Measurements from ENCODE around the gene SPEG.

Gene SPEG

DNA sequence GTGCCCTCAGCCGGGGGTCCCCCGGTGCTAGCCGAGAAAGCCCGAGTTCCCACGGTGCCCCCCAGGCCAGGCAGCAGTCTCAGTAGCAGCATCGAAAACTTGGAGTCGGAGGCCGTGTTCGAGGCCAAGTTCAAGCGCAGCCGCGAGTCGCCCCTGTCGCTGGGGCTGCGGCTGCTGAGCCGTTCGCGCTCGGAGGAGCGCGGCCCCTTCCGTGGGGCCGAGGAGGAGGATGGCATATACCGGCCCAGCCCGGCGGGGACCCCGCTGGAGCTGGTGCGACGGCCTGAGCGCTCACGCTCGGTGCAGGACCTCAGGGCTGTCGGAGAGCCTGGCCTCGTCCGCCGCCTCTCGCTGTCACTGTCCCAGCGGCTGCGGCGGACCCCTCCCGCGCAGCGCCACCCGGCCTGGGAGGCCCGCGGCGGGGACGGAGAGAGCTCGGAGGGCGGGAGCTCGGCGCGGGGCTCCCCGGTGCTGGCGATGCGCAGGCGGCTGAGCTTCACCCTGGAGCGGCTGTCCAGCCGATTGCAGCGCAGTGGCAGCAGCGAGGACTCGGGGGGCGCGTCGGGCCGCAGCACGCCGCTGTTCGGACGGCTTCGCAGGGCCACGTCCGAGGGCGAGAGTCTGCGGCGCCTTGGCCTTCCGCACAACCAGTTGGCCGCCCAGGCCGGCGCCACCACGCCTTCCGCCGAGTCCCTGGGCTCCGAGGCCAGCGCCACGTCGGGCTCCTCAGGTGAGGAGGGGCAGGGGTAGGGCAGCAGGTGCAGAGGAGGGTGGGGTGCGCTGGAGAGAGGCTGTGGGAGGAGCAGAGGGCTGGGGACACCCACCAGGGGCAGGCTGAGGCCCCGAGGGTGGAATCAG, 49.9 kb downstream of the SPEG start:
- no peak overlapping the region for H3K27ac ChIP-seq
- TF ChIP-seq ZFX (IDR thresholded peaks at IDR 0.05) = no peak
- TF ChIP-seq, protein P1, sequence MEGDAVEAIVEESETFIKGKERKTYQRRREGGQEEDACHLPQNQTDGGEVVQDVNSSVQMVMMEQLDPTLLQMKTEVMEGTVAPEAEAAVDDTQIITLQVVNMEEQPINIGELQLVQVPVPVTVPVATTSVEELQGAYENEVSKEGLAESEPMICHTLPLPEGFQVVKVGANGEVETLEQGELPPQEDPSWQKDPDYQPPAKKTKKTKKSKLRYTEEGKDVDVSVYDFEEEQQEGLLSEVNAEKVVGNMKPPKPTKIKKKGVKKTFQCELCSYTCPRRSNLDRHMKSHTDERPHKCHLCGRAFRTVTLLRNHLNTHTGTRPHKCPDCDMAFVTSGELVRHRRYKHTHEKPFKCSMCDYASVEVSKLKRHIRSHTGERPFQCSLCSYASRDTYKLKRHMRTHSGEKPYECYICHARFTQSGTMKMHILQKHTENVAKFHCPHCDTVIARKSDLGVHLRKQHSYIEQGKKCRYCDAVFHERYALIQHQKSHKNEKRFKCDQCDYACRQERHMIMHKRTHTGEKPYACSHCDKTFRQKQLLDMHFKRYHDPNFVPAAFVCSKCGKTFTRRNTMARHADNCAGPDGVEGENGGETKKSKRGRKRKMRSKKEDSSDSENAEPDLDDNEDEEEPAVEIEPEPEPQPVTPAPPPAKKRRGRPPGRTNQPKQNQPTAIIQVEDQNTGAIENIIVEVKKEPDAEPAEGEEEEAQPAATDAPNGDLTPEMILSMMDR (conservative IDR thresholded peaks at IDR 0.05) = no peak

DNA sequence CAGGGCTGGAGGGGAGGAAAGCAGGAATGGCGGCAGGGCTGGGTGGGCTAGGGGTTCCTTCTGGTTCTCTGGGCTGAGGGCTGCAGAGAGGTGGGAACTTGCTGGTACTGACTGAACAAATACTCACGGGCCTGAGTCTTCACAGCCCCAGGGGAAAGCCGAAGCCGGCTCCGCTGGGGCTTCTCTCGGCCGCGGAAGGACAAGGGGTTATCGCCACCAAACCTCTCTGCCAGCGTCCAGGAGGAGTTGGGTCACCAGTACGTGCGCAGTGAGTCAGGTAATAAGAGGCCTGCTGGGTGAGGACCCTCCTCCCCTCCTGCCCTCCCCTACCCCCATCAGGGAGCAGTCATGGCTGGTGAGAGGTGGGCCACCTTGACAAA, 50.5 kb downstream of the SPEG start:
- TF ChIP-seq ZFX (IDR thresholded peaks at IDR 0.05) = no peak
- TF ChIP-seq, protein P1 (conservative IDR thresholded peaks at IDR 0.05) = no peak
- no peak overlapping the region for H3K27ac ChIP-seq

DNA sequence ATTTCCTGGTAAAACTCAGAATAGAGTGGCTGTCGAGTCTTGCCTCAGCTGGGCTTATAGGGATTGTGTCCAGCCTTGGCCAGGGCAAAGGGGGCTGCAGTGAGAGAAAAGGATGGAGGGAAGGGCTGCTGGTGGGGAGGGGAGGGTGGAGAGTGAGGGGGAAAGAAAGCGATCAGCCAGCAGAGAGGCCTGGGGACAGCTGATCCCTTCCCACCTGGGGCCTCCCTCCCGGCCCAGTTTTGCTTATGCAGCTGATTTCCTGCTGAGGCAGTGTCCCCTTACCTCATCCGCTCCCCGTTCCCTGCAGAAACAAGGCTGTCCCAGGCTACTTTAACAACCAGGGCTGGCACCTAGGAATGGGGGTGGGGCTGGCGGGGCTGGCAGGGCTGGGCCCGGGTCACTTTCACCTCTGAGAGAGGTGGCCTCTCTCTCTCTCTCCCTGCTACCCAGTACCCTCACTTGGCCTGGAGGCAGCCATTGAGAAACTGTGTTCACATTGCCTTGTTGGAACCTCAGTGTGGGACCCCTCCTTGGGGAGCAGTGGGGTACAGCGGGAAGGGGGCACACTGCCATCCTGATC, 51.8 kb downstream of the SPEG start:
- no peak overlapping the region for H3K27ac ChIP-seq
- TF ChIP-seq, protein P1 (conservative IDR thresholded peaks at IDR 0.05) = no peak
- TF ChIP-seq ZFX (IDR thresholded peaks at IDR 0.05) = no peak

DNA sequence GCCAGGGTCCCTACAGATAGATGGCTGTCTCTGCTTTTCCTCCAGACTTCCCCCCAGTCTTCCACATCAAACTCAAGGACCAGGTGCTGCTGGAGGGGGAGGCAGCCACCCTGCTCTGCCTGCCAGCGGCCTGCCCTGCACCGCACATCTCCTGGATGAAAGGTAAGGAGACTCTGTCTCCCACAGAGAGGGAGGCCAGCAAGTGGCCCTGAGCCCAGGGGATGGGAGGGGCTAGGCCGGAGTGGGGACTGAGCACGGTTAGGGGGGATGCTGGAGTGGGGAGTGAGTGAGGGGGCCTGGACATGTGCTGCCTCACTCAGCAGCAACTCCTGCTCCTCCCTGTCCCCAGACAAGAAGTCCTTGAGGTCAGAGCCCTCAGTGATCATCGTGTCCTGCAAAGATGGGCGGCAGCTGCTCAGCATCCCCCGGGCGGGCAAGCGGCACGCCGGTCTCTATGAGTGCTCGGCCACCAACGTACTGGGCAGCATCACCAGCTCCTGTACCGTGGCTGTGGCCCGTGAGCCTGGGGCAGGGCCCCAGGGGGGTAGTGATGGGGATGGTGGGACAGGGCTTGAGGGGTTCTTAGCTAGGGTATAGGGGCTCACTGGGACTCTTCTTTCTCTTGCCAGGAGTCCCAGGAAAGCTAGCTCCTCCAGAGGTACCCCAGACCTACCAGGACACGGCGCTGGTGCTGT, 53.7 kb downstream of the SPEG start:
- no peak overlapping the region for H3K27ac ChIP-seq
- no peak for TF ChIP-seq ZFX (IDR thresholded peaks at IDR 0.05)
- TF ChIP-seq, protein P1 (conservative IDR thresholded peaks at IDR 0.05) = no peak

DNA sequence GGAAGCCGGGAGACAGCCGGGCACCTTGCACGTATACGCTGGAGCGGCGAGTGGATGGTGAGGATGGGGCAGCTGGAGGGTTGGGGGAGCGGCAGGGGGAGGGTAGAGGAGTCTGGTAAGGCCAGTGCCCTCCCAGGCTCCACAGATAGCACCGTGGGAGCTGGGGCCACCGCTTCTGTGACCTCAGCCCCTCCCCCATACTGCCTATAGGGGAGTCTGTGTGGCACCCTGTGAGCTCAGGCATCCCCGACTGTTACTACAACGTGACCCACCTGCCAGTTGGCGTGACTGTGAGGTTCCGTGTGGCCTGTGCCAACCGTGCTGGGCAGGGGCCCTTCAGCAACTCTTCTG, 54.2 kb downstream of the SPEG start:
- no peak for TF ChIP-seq ZFX (IDR thresholded peaks at IDR 0.05)
- TF ChIP-seq, protein P1 (conservative IDR thresholded peaks at IDR 0.05) = no peak
- no peak overlapping the region for H3K27ac ChIP-seq

DNA sequence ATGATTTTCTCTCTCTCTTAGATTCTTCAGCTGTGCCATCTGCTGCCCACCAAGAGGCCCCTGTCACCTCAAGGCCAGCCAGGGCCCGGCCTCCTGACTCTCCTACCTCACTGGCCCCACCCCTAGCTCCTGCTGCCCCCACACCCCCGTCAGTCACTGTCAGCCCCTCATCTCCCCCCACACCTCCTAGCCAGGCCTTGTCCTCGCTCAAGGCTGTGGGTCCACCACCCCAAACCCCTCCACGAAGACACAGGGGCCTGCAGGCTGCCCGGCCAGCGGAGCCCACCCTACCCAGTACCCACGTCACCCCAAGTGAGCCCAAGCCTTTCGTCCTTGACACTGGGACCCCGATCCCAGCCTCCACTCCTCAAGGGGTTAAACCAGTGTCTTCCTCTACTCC, 54.7 kb downstream of the SPEG start:
- no peak overlapping the region for H3K27ac ChIP-seq
- TF ChIP-seq ZFX (IDR thresholded peaks at IDR 0.05) = no peak
- TF ChIP-seq, protein P1 (conservative IDR thresholded peaks at IDR 0.05) = no peak

DNA sequence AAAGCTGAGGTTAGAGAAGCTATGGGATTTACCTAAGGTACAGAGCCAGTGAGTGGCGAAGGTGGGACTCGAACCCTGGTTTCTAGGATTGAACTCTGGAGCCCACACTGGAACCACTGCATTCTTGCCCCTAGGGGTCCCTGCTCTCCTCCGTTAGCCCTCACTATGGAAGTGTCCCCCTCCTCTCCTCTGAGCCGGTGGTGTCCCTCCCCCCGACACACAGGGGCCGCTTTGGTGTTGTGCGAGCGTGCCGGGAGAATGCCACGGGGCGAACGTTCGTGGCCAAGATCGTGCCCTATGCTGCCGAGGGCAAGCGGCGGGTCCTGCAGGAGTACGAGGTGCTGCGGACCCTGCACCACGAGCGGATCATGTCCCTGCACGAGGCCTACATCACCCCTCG, 55.5 kb downstream of the SPEG start:
- H3K27ac ChIP-seq = no peak overlapping the region
- no peak for TF ChIP-seq ZFX (IDR thresholded peaks at IDR 0.05)

Data from C4-2B (cell line).